HG02870 (cell line): Measurements from ENCODE around the gene AHRR.

Experiments
- ATAC-seq: cut with Tn5 transposase; IDR thresholded peaks from one replicate; pipeline ENCODE4 v1.9.1; 2021; ENCODE audit warnings: mild to moderate bottlenecking, moderate library complexity; ENCODE audit not compliant: unreplicated experiment

Gene AHRR

GRCh38 chr5:318931-319601 is 2.4 kb upstream of the AHRR start:
- no peak for ATAC-seq

- peak; percentile 3 for ATAC-seq
Measured at GRCh38 chr5:320524-321229, 837 bp upstream of the AHRR start.

GRCh38 chr5:321726-322251 is 275 bp downstream of the AHRR start:
- peak; percentile 6 for ATAC-seq

GRCh38 chr5:322281-322941 is 897 bp downstream of the AHRR start:
- no peak for ATAC-seq

- no peak for ATAC-seq
Measured at GRCh38 chr5:322942-323879, 1.7 kb downstream of the AHRR start.

GRCh38 chr5:324736-325612 is 3.5 kb downstream of the AHRR start:
- no peak for ATAC-seq

- no peak for ATAC-seq
Measured at GRCh38 chr5:326109-326508, 4.6 kb downstream of the AHRR start.

- no peak for ATAC-seq
Measured at GRCh38 chr5:329121-329735, 7.7 kb downstream of the AHRR start.

GRCh38 chr5:329768-330167 is 8.3 kb downstream of the AHRR start:
- ATAC-seq, result no peak

- ATAC-seq, result peak; percentile 52
Measured at GRCh38 chr5:332843-333242, 11.3 kb downstream of the AHRR start.

- peak; percentile 48 for ATAC-seq
Measured at GRCh38 chr5:333945-334344, 12.4 kb downstream of the AHRR start.

GRCh38 chr5:334903-335739 is 13.6 kb downstream of the AHRR start:
- ATAC-seq, result no peak

GRCh38 chr5:335740-336038 is 14.2 kb downstream of the AHRR start:
- ATAC-seq, result no peak

- no peak for ATAC-seq
Measured at GRCh38 chr5:337563-338130, 16.1 kb downstream of the AHRR start.

GRCh38 chr5:342501-343460 is 21.3 kb downstream of the AHRR start:
- ATAC-seq, result no peak

GRCh38 chr5:343461-344401 is 22.2 kb downstream of the AHRR start:
- peak; percentile 51 for ATAC-seq
